Lung (tissue), 12 donors: ENCODE data around the gene CDS2. TPM values are rescaled to one million over a fixed set of nuclear protein-coding genes. Genes with fewer than 3 reads are reported as not detected.

Experiments used
- ATAC-seq: fragments of 200-7000 bp; cut with Tn5 transposase; one replicate; pipeline ENCODE4 v1.9.1; 2020; ENCODE audit warnings: moderate number of reproducible peaks; ENCODE audit not compliant: insufficient read depth, low FRiP score
- DNase-seq, 3 donors: peaks; one replicate each; pipeline ENCODE4 v3.0.0-alpha.2; 2013 to 2017
- H3K27ac ChIP-seq, 2 donors: one replicate each; pipeline ENCODE4 v1.5.1; 2013; ENCODE audit warnings: mild to moderate bottlenecking in 2 of 2, moderate library complexity in 2 of 2, control low read depth in 1 of 2, inconsistent platforms in 1 of 2, low read depth in 1 of 2, low read length in 1 of 2
- H3K27me3 ChIP-seq, 3 donors: one replicate each; pipeline ENCODE4 v1.5.1; 2013; ENCODE audit warnings: low read length in 2 of 3; ENCODE audit not compliant: control insufficient read depth in 3 of 3, insufficient read depth in 3 of 3
- H3K36me3 ChIP-seq, 4 donors: one replicate each; pipeline ENCODE4 v1.5.1; 2013; ENCODE audit warnings: low read length in 4 of 4, mild to moderate bottlenecking in 1 of 4, moderate library complexity in 1 of 4; ENCODE audit not compliant: control insufficient read depth in 4 of 4, insufficient read depth in 4 of 4
- H3K4me1 ChIP-seq, 5 donors: one replicate each; pipeline ENCODE4 v1.5.1; 2013; ENCODE audit warnings: low read length in 5 of 5, mild to moderate bottlenecking in 2 of 5, moderate library complexity in 1 of 5; ENCODE audit not compliant: control insufficient read depth in 5 of 5, insufficient read depth in 5 of 5
- H3K4me3 ChIP-seq: one replicate; pipeline ENCODE4 v1.5.1; 2013; ENCODE audit warnings: mild to moderate bottlenecking, control low read depth, moderate library complexity
- H3K9ac ChIP-seq, 2 donors: one replicate each; pipeline ENCODE4 v1.5.1; 2013; ENCODE audit warnings: low read length in 2 of 2, control low read depth in 1 of 2; ENCODE audit not compliant: insufficient read depth in 1 of 2
- H3K9me3 ChIP-seq, 4 donors: one replicate each; pipeline ENCODE4 v1.5.1; 2013; ENCODE audit warnings: low read length in 3 of 4, mild to moderate bottlenecking in 1 of 4, moderate library complexity in 1 of 4; ENCODE audit not compliant: control insufficient read depth in 4 of 4, insufficient read depth in 3 of 4
- CTCF ChIP-seq: IDR thresholded peaks from 2 replicates; pipeline ENCODE4 v1.5.1; 2012; ENCODE audit warnings: mild to moderate bottlenecking; ENCODE audit errors: control extremely low read depth, extremely low read depth
- WGBS, 2 donors: extraction: QIAGEN DNeasy Blood & Tissue Kit; methylation state at CpG; one replicate each; pipeline ENCODE4 v1.1.7; 2013; 5-methylcytosine and 5-hydroxymethylcytosine counted together
- polyA plus RNA-seq, 2 donors: library from polyadenylated mRNA; stranded (reverse); fragments of 200-250 nt; gene quantifications; one replicate each; pipeline ENCODE4 v1.2.1, GENCODE V29; 2013
- total RNA-seq, 2 donors: library from RNA; depleted of rRNA in 1 of 2; stranded (reverse); fragments of >200 nt in 1 of 2; gene quantifications; one replicate each; pipeline ENCODE4 v1.2.1, GENCODE V29; 2014 to 2021
- donor health status: control.
- donor health status: control.
- donor health status: Bipolar disorder and iron deficiency.
- donor health status: healthy.
- donor health status: DM: yes; HTN: yes; CAD: no.

Gene CDS2
- total and polyA plus RNA-seq, 4 donors = 15.7 to 50.8 (median 37.0) TPM

GRCh38 chr20:5184684-5185083 lies 57.9 kb downstream of the CDS2 start:
- TF ChIP-seq CTCF = no peak
- H3K4me1 ChIP-seq = peaks cover 0 to 13% (median 0%) of the 10 kb centered on the region in 5 donors
- no peaks in the 10 kb centered on the region for H3K27me3 ChIP-seq
- DNase-seq (no peak), ATAC-seq (no peak)
- H3K36me3 ChIP-seq = peaks cover 15 to 44% (median 30%) of the 10 kb centered on the region in 4 donors
- no peak overlapping the region for H3K4me3 ChIP-seq
- H3K9me3 ChIP-seq = no peaks in the 10 kb centered on the region
- WGBS, 2 donors = 92 to 97% methylated on average over 1 of the region's 1 CpG
- H3K27ac ChIP-seq = no peak overlapping the region
- no peak overlapping the region for H3K9ac ChIP-seq

GRCh38 chr20:5187122-5187521 lies 60.3 kb downstream of the CDS2 start:
- TF ChIP-seq CTCF = no peak
- H3K27me3 ChIP-seq = no peaks in the 10 kb centered on the region
- ATAC-seq (no peak), DNase-seq (no peak)
- H3K9me3 ChIP-seq = no peaks in the 10 kb centered on the region
- peaks cover 0 to 12% (median 2%) of the 10 kb centered on the region in 5 donors for H3K4me1 ChIP-seq
- peaks cover 24 to 45% (median 35%) of the 10 kb centered on the region in 4 donors for H3K36me3 ChIP-seq
- H3K27ac ChIP-seq = no peak overlapping the region
- WGBS, 2 donors = 88 to 90% methylated on average over 3 of the region's 3 CpGs
- no peak overlapping the region for H3K9ac ChIP-seq
- H3K4me3 ChIP-seq = no peak overlapping the region

- DNase-seq (no peak), ATAC-seq (no peak)
- 86 to 95% methylated on average over 7 of the region's 7 CpGs for WGBS, 2 donors
- Histone ChIP-seq H3K4me1 (peaks cover 0 to 9% (median 3%) of the 10 kb centered on the region in 5 donors), H3K36me3 (peaks cover 20 to 42% (median 36%) of the 10 kb centered on the region in 4 donors), H3K27me3 (no peaks in the 10 kb centered on the region), H3K4me3 (no peak overlapping the region), H3K9ac (no peak overlapping the region), H3K27ac (no peak overlapping the region), H3K9me3 (no peaks in the 10 kb centered on the region)
- no peak for TF ChIP-seq CTCF
Observed at GRCh38 chr20:5188736-5189135, 61.9 kb downstream of the CDS2 start.

- H3K9me3 ChIP-seq = no peaks in the 10 kb centered on the region
- DNase-seq (no peak), ATAC-seq (no peak)
- no peak overlapping the region for H3K27ac ChIP-seq
- H3K4me3 ChIP-seq = no peak overlapping the region
- H3K9ac ChIP-seq = no peak overlapping the region
- H3K4me1 ChIP-seq = peaks cover 0 to 9% (median 3%) of the 10 kb centered on the region in 5 donors
- peaks cover 20 to 45% (median 37%) of the 10 kb centered on the region in 4 donors for H3K36me3 ChIP-seq
- TF ChIP-seq CTCF = no peak
- no peaks in the 10 kb centered on the region for H3K27me3 ChIP-seq
- 94 to 95% methylated on average over 6 of the region's 6 CpGs for WGBS, 2 donors
Observed at GRCh38 chr20:5189917-5190316, 63.1 kb downstream of the CDS2 start.
